GM12878 (cell line): Measurements from ENCODE around the gene NCF2. TPM values are rescaled to one million over a fixed set of nuclear protein-coding genes. Genes with fewer than 3 reads are reported as not detected.

Experiments
- CEBPB ChIP-seq, 2 experiments: fragments of 150-350 bp in 1 of 2; IDR thresholded peaks; 2 replicates each; pipeline ENCODE4 v1.6.1; 2012 to 2014; ENCODE audit warnings: low read depth in 2 of 2, low read length in 2 of 2, borderline replicate concordance in 1 of 2, inconsistent platforms in 1 of 2
- EED ChIP-seq: sonication (generic); IDR thresholded peaks from 2 replicates; pipeline ENCODE4 v1.6.1; 2016; ENCODE audit warnings: antibody characterized with exemption, low read depth
- ELK1 ChIP-seq: IDR thresholded peaks from 2 replicates; pipeline ENCODE4 v1.6.1; 2012; ENCODE audit warnings: low read depth, low read length, improper control_type of control experiment
- ESRRA ChIP-seq: IDR thresholded peaks from 2 replicates; pipeline ENCODE4 v1.6.1; 2012; ENCODE audit warnings: mild to moderate bottlenecking, low read length, improper control_type of control experiment
- HSF1 ChIP-seq: fragments of 150-350 bp; IDR thresholded peaks from 2 replicates; pipeline ENCODE4 v1.6.1; 2014; ENCODE audit warnings: mild to moderate bottlenecking, low read depth, low read length
- MLLT1 ChIP-seq: fragments of 450-650 bp; IDR thresholded peaks from 2 replicates; pipeline ENCODE4 v1.6.1; 2016; ENCODE audit warnings: mild to moderate bottlenecking
- NFYA ChIP-seq: IDR thresholded peaks from 2 replicates; pipeline ENCODE4 v1.6.1; 2011; ENCODE audit warnings: low read depth, mild to moderate bottlenecking, low read length, improper control_type of control experiment, borderline replicate concordance
- POLR2AphosphoS5 ChIP-seq: IDR thresholded peaks from 2 replicates; pipeline ENCODE4 v1.6.1; 2011; ENCODE audit warnings: mild to moderate bottlenecking, low read length, inconsistent platforms
- RAD51 ChIP-seq: fragments of 450-650 bp; IDR thresholded peaks from 2 replicates; pipeline ENCODE4 v1.6.1; 2016; ENCODE audit warnings: moderate library complexity, mild to moderate bottlenecking, inconsistent platforms
- SIX5 ChIP-seq: IDR thresholded peaks from 2 replicates; pipeline ENCODE4 v1.6.1; 2011; ENCODE audit warnings: mild to moderate bottlenecking, low read depth, low read length, moderate library complexity; ENCODE audit not compliant: severe bottlenecking
- SP1 ChIP-seq: IDR thresholded peaks from one replicate; pipeline ENCODE4 v1.6.1; 2011; ENCODE audit warnings: low read depth, low read length
- SRF ChIP-seq, 2 experiments: IDR thresholded peaks; 2 replicates each; pipeline ENCODE4 v1.6.1; 2011; ENCODE audit warnings: low read depth in 2 of 2, low read length in 2 of 2, mild to moderate bottlenecking in 1 of 2, moderate library complexity in 1 of 2
- YBX1 ChIP-seq: fragments of 450-650 bp; IDR thresholded peaks from 2 replicates; pipeline ENCODE4 v1.6.1; 2016; ENCODE audit warnings: antibody characterized with exemption
- ZBTB11 ChIP-seq: fragments of 450-650 bp; formaldehyde crosslinking; IDR thresholded peaks from 2 replicates; pipeline ENCODE4 v1.5.0; 2022; ENCODE audit warnings: mild to moderate bottlenecking, missing genetic modification characterization
- ZBTB40 ChIP-seq: fragments of 450-650 bp; IDR thresholded peaks from 2 replicates; pipeline ENCODE4 v1.6.1; 2016; ENCODE audit warnings: mild to moderate bottlenecking, moderate library complexity, borderline replicate concordance
- ZNF207 ChIP-seq: fragments of 450-650 bp; IDR thresholded peaks from 2 replicates; pipeline ENCODE4 v1.6.1; 2014; ENCODE audit warnings: antibody characterized with exemption, mild to moderate bottlenecking, borderline replicate concordance
- polyA plus RNA-seq, 11 experiments: library from polyadenylated mRNA; depleted of rRNA in 4 of 11; unstranded in 6 of 11; stranded (reverse) in 5 of 11; fragments of >200 nt; fragmentation: Nextera tagmentation in 4 of 11; fragmentation: Illumina TruSeq in 1 of 11; extraction: Ambion mirVana in 4 of 11; extraction: Trizol in 1 of 11; gene quantifications; 1 replicate in 1 of 11; 2 replicates in 10 of 11; pipeline versions ENCODE4 v1.2.1 to v1.2.3, GENCODE V29; 2011 to 2016; ENCODE audit warnings: inconsistent platforms in 2 of 11, missing spikeins in 2 of 11, low read depth in 1 of 11
- total RNA-seq, 4 experiments: library from RNA; depleted of rRNA in 3 of 4; stranded (reverse); fragments of >200 nt in 3 of 4; fragmentation: Illumina TruSeq in 1 of 4; extraction: Trizol in 1 of 4; gene quantifications; 2 replicates each; pipeline versions ENCODE4 v1.2.1 to v1.2.3, GENCODE V29; 2013 to 2021

NCF2 gene
- total and polyA plus RNA-seq, 10 of the 15 experiments (the other 5 are each of a cell fraction or from before 2014, with no cell fraction given): 31.4 to 256 (median 77.1) TPM

- TF ChIP-seq HSF1 (no peak), ZNF207 (peak; percentile 64; the same call in 1 of the 2 replicates), ESRRA (no peak), NFYA (no peak), SIX5 (no peak), RAD51 (no peak), ZBTB11 (CRISPR knock-in tag) (no peak), EED (no peak), ZBTB40 (no peak), YBX1 (no peak), MLLT1 (0 out of 2 replicates have a peak, but pooled peaks have one; percentile 26), CEBPB (IDR thresholded peaks at IDR 0.05; ENCODE audit: borderline replicate concordance in 1 of 2, low read depth in 2 of 2, low read length in 2 of 2) (no peak), SRF (IDR thresholded peaks at IDR 0.05; ENCODE audit: low read depth in 2 of 2, low read length in 2 of 2) (peak; percentile 76 to 98), ELK1 (no peak), POLR2AphosphoS5 (peak; percentile 77), SP1 (no peak)
These were observed 43.6 kb upstream of the NCF2 start (continued) for GRCh38 chr1:183633676-183634343.
